ENCODE results near the gene TNF.

DNA sequence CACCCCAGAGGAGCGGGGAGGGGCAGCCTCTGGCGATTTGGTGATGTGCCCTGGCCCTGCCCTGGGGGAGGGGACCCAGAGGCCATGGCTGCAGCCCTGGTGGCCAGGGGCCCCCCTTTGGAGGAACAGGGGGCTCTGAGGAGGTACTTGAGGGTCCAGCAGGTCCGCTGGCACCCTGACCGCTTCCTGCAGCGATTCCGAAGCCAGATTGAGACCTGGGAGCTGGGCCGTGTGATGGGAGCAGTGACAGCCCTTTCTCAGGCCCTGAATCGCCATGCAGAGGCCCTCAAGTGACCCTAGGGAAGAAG, 17.1 kb upstream of the TNF start:
- TF ChIP-seq EP300 (IDR thresholded peaks at IDR 0.05), result no peak
- TF ChIP-seq, protein P1, sequence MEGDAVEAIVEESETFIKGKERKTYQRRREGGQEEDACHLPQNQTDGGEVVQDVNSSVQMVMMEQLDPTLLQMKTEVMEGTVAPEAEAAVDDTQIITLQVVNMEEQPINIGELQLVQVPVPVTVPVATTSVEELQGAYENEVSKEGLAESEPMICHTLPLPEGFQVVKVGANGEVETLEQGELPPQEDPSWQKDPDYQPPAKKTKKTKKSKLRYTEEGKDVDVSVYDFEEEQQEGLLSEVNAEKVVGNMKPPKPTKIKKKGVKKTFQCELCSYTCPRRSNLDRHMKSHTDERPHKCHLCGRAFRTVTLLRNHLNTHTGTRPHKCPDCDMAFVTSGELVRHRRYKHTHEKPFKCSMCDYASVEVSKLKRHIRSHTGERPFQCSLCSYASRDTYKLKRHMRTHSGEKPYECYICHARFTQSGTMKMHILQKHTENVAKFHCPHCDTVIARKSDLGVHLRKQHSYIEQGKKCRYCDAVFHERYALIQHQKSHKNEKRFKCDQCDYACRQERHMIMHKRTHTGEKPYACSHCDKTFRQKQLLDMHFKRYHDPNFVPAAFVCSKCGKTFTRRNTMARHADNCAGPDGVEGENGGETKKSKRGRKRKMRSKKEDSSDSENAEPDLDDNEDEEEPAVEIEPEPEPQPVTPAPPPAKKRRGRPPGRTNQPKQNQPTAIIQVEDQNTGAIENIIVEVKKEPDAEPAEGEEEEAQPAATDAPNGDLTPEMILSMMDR (IDR thresholded peaks at IDR 0.05), result no peak
